Measurements from ENCODE around the gene NACC1.

GRCh38 chr19:13078381-13078780 is 39.7 kb upstream of the NACC1 start:
- TF ChIP-seq POLR2A (IDR thresholded peaks at IDR 0.05) = no peak
- TF ChIP-seq CTCF (IDR thresholded peaks at IDR 0.05) = no peak

Measured in breast epithelium (tissue), 3 donors.